Measurements from ENCODE around the gene SCARF1.

SCARF1 gene

GRCh38 chr17:1604831-1605528 is 40.6 kb downstream of the SCARF1 start:
- no peak for DNase-seq (ENCODE audit: low read depth in 2 of 2)

- no peak for DNase-seq (ENCODE audit: low read depth in 2 of 2)
These were observed 44.0 kb downstream of the SCARF1 start for GRCh38 chr17:1601571-1601970.

GRCh38 chr17:1598399-1599095 is 47.0 kb downstream of the SCARF1 start:
- DNase-seq (ENCODE audit: low read depth in 2 of 2): no peak

- no peak for DNase-seq (ENCODE audit: low read depth in 2 of 2)
These were observed 47.6 kb downstream of the SCARF1 start for GRCh38 chr17:1597861-1598342.

- DNase-seq (ENCODE audit: low read depth in 2 of 2): no peak
These were observed 52.0 kb downstream of the SCARF1 start for GRCh38 chr17:1593630-1593931.

- DNase-seq (ENCODE audit: low read depth in 2 of 2): no peak
These were observed 52.5 kb downstream of the SCARF1 start for GRCh38 chr17:1592751-1593629.

- no peak for DNase-seq (ENCODE audit: low read depth in 2 of 2)
These were observed 54.0 kb downstream of the SCARF1 start for GRCh38 chr17:1591474-1592090.

GRCh38 chr17:1590747-1591473 is 54.6 kb downstream of the SCARF1 start:
- DNase-seq (ENCODE audit: low read depth in 2 of 2): no peak

GRCh38 chr17:1590029-1590746 is 55.3 kb downstream of the SCARF1 start:
- DNase-seq (ENCODE audit: low read depth in 2 of 2): no peak

GRCh38 chr17:1588821-1589585 is 56.5 kb downstream of the SCARF1 start:
- no peak for DNase-seq (ENCODE audit: low read depth in 2 of 2)

- no peak for DNase-seq (ENCODE audit: low read depth in 2 of 2)
These were observed 61.4 kb downstream of the SCARF1 start for GRCh38 chr17:1584167-1584566.
